Measurements from ENCODE around the gene RAP2A.

RAP2A gene

DNA sequence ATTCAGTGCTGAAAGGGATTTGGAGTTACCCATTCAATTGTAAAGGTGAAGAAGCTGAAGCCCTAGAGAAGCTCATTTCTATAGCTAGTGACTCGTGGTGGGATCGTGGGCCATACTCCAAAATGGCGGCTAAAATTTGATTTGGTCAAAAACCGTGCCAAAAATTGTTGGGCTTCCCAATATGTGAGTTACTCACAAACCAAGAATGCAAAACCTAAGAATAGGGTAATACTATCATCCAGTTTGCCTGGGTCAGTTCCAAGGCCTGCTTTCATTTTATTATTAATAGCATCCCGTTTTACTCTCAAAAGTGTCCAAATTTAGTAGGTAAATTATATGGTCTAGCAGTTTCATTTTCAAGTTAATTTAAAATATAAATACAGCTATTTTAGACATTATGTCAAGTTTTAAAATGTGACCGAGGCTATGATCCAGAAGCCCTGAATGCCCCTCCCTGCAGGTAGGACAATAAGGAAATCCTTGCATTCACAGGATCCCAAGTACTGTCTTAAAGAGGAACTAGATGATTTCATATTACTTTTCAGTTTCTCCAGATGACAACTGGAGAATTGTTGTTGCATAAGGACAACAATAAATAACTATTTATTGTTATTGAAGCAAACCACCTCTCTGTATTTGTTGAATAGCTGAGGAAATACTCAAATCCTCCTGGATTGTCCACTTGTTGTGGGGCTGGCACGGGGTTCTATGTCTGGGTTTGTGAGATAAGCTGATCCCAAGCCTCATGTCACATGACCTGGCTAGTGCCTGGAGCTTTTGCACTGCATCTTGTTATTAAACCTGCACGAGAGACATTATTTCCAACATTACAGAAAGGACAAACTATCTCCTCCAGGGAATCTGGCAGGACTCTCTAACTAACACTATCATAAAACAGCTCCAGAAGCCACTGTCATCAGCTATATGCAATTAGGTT, 11.6 kb upstream of the RAP2A start:
- DNase-seq: no peak

DNA sequence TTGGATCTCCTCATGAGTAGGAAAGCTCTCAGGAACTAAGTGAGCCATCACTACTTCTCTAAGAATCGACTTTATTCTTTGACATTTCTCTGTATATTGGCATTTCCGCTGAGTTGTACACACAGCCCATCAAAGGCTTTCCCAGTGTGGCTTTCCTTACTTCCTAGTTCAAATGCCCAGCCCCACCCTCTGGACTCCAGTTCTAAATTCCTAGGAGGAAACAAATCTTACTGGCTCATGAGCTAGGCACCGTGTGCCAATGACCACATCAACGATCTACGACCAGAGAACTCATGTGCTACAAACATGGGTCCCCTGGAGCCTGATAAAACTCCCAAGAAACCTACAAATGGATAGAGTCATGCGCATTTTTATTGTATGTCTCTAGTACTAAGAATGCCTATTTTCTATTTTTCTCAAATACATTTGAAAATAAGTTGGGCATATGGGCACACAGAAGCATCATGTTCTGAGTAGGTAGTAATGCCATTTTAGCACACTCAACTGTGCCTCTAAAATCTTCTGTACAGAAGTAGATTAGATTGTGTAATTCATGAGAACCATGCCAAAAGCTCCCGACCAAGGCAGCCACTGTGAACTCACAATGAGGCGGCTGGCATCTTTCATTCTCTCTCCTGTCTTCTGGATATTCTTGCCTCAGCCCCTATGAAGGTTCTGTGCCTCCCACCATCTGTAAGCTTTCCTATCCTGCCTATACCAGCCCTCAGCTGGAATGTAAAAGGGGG, 10.5 kb upstream of the RAP2A start:
- no peak for DNase-seq

DNA sequence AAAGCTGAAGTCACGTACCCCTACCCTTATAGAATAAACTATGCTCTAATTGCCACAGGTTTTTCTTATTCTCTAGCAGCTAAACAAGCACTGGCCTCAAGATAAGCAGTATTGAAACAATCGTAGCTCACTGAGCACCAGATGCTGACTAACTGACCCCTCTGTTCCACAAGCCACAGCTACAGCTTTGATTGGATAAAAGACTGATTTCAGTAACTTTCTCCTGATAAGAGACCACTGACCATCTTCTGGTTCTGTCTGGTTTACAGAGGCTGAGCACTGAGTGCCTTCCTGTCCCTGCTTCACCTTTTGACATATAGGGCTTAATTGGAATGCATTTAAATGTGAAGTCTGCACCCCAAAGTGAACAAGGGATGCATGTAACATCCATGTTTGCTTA, 8.4 kb upstream of the RAP2A start:
- DNase-seq: no peak

DNA sequence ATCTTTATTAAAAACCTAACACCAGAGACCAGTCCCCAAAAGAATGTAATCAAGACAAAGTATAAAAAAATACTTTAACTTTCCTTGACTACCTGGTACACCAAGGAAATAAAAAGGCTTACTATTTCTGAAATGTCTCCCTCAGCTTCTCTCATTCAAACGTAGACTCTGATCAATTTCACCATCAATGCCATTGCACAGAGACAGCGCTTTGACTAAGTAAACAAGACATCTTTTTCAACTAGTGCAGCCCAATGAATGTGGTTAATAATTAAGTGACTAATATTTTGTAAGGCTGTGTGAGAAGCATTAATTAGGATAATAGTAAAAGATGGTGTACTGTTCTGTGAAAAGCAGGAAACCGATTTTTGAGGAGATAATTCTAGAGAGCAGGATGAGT, 7.3 kb upstream of the RAP2A start:
- DNase-seq: no peak

DNA sequence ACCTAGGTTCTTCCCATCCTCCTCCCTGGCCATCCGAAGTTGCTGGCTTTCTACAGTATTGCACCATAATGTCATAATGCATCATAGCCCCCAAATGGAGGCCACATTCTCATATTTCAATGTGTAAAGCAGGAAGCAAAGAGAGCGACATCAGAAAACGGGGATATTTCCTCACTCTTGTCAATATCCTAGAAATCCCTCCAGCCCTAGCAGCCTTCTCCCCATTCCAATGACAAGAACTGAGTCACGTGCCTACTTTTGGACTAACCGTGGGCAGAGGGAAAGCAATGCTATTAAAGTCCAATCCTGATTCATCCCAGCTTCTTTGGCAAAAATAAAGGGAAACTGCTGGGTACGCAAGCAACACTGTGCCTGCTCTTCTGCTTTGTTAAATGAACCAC, 4.3 kb upstream of the RAP2A start:
- DNase-seq: no peak

DNA sequence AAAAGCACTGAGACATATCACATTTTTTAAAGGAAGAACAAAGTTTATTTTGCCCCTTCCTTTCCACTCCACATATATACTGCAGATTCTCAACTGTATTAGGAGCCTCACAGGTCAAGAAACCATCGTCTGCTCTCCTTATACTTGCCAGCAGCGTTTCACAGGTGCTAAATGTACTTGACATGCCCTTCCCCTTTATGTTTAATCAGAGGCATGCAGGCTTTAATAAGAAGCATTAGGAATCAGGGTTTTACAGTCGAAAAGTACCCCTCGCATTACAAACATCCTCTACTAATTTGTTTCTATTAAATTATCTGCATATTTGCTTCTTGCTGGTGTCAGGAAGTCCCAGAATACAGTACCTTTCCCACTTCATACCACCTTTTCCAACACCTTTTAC, 3.7 kb upstream of the RAP2A start:
- no peak for DNase-seq

DNA sequence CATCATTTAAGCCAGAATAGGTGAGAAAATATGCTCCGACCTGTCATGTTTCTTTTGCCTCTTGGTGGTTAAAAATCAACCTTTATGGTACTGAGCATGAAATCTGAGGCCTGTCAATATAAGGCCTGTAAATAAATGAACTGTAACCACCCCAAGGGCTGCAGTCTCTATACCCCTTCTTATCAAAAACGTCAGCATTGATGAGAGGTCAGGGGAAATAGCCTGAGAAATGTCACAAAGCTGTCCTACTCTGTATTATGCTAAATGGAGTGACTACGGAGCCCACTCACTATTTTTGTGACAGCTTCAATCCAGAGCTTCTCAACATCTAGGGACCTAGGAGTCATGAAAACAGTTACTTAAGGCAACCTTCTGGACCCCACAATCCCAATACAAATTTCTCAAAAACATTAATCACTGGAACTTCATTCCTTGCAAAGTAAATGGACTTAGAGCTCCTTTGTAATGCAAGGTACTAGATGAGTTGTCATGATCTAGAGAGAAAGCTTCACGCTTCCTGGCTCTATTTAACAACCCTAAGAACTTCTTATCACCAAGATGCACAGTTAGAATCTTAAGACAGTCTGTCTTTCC, 2.7 kb upstream of the RAP2A start:
- no peak for DNase-seq

DNA sequence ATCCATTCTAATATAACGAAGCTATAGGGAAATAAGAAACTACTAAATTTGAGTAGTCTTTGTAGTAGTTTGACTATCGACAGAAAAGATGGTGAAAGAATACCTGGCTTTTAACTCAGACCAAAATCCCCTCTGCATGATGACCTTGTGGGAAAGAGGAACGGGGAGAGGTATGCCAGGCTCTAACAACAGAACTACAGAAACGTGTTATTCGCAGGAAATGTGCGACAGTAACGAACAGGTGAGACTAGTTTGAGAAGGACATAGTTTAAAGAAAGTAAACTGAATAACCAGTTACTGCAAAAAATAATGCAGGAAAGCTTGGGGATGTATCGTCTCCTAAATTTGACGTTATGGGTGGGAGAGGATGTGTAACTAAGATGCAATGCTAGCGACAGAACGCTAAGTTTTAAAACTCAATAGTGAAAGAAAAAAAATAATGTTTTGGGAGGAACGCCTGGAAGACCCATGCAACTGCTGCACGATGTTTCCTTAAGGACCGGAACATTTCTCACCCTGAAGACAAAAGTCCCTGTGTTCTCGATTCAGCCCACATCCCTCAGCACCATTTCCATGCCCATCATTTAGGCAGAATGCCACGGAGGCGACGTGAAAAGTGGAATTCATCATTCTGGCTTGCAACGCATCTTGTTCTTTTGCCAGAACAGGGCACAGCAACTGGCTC, 1.6 kb upstream of the RAP2A start:
- no peak for DNase-seq

DNA sequence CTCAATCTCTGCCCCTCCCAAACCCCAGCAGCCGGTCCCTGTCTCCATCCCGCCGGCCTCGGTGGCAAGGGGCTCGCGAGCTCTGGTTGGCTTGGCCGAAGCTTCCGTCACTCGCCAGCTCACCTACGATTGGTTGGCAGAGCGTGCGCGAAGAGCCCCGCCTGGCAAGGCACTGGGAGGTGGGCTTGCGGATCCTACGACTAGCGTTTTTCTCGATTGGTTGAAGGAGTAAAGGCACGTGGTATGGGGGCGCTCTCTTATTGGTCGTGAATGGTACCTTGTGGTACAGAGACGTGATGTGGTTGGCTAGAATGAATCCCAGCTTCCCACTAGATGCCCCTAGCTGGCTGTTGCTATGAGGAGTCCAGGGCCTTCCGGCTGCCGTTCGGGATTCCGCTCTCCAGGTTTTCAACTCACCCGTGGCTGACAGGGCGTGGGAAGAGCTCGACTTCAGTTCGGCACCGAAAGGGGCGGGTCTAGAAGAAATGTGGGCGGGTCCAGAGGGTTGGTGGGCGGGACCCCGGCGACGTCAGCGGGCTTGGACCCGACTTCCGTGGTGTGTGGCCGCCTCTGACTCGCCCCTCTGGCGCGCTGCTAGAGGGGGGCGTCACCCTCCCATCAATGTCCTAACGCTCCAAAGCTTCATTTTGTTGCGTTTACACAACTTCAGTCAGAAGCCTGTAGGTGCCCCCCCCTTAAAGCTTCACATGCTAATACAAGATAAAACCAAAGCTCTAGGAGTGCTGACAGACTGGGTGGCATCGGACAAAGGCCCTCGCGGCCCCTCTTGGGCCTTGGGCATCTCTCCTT, 847 bp upstream of the RAP2A start:
- DNase-seq: peak; percentile 100

DNA sequence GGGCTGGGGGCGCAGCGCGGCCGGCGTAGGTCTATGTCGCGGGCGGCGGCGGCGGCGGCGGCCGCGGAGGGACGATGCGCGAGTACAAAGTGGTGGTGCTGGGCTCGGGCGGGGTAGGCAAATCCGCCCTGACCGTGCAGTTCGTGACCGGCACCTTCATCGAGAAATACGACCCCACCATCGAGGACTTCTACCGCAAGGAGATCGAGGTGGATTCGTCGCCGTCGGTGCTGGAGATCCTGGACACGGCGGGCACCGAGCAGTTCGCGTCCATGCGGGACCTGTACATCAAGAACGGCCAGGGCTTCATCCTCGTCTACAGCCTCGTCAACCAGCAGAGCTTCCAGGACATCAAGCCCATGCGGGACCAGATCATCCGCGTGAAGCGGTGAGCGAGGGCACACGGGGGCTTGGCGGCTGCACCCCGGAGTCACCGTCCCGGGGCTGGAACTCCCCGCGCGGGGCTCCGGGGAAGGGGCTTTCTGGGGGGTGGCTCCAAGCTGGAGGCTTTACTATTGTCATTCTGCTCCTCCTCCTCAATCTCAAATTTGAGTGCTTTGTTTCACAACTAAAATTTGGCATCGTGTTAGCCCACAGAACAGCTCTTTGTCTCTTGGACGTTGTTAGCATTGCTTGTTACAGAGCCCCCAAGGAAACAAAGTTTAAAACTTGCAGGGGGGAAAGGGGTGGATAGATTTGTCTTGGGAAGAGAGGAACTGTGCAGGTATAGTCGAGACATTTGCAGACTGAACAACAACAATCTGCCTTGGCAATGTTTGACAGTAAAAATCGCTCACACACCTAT, 630 bp downstream of the RAP2A start:
- DNase-seq: peak; percentile 37

DNA sequence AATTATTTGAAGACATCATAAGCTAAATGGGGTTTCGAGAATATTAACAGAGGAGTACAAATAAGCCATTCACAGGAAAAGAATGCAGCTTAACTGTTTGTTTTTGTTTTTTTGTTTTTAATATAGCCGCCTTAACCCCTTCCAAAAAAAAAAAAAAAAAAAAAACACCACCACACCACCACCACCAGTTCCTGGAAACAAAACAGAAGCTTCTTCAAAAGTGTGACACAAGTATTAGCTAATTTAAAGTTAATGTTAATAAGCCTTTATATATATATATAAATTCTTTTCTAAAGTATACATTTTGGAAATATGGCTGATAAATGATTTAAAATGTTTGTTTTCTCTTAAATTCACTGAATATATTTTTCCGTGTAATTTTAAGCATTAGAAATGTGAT, 1.4 kb downstream of the RAP2A start:
- no peak for DNase-seq

DNA sequence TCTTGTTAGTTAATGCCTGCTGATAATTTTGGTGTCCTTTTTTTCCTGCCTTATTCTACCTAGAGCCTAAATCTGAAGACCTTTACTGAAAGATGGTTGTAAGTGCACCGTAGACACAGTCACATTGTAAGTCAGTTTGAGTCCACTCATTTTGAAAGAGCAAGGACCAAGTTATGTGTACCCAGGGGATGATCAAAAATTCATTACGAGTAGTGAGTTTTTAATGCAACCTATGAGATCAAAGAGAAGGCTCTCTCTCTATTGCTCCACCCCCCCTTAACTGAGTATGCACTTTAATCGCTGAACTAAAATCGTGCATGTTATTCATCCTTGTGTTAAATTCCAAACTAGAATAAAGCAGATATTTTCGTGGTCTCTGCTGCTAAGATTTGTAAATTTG, 1.8 kb downstream of the RAP2A start:
- DNase-seq: no peak

DNA sequence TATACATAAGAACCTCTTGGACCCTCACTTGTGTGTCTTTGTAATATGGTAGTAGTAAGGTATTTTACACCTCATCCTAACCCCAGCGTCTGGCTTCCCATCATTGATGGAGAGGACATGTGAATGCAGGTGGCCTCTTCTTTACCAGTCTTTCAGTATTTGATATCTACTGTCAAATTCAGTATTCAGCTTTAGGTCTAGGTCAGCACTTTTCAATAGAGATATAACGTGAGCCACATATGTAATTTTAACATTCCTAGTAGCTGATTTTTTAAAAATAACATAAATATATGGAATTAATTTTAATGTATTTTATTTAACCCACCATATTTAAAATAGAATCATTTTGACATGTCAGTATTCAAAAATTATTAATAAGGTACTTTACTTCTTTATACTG, 2.9 kb downstream of the RAP2A start:
- no peak for DNase-seq

DNA sequence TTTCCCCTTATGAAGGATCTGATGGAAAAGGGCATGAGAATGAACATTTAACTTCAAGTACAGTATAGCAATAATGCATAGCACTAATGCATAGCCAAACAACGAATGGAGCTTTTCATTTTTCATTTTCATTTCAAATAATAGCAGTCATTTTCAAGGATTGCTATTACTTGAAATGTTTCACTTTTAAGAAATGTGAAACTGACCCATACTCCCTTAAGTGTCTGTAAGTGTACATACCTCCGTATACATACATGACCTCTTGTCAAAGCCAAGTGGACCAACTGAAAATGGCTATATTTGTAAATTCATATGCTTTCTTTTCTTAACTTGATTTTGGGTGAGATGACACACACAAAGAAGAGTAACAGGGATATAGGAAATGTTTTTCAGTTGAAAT, 3.8 kb downstream of the RAP2A start:
- no peak for DNase-seq

DNA sequence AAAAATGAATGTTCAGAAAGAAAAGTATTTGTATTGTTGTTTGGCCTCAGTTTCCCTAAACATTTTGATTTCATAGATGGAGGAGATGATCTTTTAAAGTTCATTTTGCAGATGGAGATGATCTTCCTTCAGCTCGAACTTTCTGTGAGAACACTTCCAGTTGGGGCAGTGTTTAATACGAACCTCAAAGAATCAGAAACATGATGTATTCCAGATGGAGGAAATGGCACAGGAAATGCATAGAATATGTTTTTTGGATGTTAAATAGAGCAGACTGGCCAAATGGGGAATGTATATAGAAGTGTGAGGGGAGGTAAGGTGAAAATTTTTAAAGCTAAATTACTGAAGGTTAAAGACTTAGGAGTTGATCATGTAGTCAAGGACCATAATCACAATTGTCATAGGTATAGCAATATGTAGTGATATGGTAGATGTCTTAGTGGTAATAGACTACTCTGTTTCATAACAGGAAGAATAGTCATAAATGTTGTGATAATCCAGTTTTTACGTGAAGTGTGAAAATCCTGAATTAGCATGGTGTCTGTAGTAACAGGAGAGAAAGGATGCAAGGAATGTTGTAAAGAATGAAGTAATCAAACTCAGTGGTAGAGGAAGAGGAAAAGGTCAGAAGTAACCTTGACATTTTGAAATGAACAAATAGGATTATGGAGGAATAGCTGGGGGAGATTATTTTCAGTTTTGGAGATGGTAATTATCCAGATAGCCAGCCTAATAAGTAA, 5.1 kb downstream of the RAP2A start:
- DNase-seq: no peak

DNA sequence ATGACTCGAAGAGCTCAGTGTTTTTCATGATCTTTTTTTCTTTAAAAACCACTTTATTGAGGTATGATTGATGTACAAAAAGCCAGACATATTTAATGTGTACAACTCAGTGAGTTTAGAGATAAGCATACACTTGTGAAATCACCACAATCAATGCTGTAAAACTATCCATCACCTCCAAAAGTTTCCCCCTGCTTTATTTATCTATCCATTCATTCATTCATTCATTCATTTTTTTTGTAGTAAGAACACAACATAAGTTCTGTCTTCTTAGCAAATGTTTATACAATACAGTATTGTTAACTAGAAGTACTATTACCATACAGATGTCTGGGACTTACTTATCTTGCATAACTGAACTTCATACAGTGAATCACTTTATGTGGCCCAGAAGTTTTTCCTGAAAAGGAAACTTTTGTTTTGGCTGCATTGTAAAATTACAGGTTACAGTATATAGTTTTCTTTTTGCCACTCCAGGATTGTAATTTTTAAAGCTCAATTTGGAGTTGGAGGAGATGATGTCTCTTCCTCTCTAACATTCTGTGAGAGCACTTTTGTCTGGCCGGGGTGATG, 6.7 kb downstream of the RAP2A start:
- no peak for DNase-seq

DNA sequence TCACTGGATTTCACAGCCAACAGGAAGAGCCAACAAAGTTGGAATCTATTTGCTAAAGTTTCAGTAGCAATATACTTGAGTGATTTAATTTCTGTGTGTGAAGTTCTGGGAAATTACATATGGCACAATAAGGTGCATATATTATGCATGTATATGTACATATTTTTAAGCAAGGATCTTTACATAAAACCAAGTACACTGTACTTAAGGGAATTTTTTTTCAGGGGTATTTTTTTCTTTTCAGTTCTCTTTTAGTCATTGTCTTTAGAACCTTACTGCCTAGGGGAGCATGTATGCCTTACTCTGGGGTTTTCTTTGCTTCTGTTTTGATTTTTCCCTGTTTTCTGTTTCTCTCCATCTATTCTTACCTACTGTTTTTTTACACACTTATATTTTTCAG, 7.4 kb downstream of the RAP2A start:
- DNase-seq: no peak

DNA sequence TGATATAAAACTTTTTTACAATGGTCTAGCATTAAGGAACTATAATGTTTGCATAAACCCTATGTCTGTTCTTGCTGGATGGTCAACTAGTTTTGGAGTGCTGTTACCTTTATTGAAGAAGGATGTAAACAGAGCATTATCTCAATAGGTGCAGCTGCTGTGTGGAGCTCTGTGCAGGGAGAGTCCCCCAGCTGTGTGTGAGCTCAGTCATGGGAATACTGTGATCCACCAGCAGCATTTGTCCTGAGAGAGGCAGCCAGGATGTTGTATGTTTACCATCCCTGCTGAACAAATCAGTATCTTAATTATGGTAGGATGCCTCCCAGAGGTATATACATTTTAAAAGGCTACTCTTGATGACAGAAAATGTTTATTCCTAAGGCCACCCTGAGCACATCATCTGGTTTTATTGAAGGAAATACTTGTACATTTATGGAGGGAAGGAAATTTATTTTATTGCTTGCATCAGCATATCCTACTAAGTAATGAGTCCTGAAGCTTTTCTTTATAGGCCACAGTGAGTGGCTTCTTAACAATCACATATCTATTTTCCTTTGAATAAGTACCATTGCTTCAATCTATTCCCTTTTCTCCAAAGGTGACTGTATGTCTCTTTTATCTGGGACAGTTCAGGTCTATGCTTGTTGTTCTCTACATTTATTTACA, 11.7 kb downstream of the RAP2A start:
- DNase-seq: no peak

DNA sequence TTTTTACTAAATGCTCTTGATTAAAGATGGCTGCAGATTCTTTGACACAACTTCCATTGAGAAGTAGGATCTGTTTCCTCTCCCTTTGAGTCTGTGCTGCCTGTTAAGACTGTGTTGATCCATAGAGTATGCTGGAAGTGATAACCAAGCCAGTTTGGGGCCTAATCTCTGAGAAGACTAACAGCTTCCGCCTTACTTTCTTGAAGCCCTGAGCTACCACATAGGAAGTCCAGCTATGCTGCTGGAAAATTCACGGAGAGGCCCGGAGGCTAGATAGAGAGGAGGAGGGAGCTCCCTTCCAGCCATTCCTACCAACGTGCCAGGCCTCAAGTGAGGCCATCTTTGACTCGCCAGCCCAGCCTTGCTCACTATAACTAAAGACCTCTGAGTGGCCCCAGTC, 12.5 kb downstream of the RAP2A start:
- no peak for DNase-seq

Data from activated naive CD4-positive, alpha-beta T cell treated with Interleukin-2 at 50 U/mL for 16 hours (primary cell).